GM18870 (cell line): ENCODE measurements around the gene TMEM86A.
A peak's percentile ranks its signal among the peaks of the same experiment; 100 is the strongest.

Source experiments
- ATAC-seq: cut with Tn5 transposase; IDR thresholded peaks from one replicate; pipeline ENCODE4 v1.9.1; 2021; ENCODE audit warnings: moderate library complexity; ENCODE audit not compliant: unreplicated experiment

TMEM86A gene

DNA sequence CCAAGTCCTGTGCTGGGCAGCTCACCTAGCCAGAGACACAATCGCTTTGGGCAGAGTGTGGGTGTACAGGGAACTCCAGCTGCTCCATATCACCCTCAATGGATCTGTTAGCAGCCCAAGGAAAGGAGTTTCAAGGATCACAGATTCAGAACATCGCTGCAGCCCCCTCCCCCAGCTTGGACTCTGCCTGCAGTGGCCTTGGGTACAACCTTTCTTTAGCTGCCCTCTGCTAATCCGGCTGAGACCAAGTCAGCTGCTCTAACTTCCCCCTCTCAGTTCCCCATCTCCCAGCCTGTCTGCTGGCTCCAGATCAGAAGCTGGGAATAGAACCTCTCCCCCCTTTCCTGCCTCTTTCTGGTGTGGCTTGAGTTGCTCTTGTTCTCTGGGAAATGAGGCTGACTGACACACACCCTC, 1.3 kb downstream of the TMEM86A start:
- ATAC-seq: no peak

DNA sequence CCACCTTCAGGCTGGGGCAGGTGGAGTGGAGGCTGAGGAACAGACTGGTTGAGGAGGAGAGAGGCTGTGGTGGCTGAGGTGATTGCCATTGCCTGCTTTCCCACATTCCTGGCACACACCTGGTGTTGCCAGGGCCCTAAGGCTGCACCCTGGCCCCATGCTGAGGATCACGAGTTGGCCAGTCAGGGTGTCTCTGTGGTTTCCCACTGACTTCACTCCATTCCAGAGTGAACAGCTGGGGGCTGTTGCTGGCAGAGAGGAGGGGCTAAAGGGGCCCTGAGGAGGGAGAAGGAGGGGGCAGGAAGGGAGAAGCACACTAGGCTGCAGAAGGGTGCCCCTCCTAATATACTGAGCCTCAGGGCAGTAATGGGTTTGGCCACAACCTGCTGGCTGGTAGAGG, 1.8 kb downstream of the TMEM86A start:
- ATAC-seq: no peak

DNA sequence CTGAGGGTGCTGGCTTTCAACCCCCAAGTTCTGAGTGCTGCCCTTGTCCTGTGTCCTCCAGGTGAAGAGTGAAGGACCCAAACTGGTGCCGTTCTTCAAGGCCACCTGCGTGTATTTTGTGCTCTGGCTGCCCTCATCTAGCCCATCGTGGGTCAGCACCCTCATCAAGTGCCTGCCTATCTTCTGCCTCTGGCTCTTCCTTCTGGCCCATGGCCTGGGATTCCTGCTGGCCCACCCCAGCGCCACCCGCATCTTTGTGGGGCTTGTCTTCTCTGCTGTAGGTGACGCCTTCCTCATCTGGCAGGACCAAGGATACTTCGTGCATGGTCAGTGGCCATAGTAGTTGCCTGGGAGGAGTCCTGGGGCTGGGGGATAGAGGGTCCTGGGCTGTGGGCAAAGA, 2.3 kb downstream of the TMEM86A start:
- no peak for ATAC-seq

DNA sequence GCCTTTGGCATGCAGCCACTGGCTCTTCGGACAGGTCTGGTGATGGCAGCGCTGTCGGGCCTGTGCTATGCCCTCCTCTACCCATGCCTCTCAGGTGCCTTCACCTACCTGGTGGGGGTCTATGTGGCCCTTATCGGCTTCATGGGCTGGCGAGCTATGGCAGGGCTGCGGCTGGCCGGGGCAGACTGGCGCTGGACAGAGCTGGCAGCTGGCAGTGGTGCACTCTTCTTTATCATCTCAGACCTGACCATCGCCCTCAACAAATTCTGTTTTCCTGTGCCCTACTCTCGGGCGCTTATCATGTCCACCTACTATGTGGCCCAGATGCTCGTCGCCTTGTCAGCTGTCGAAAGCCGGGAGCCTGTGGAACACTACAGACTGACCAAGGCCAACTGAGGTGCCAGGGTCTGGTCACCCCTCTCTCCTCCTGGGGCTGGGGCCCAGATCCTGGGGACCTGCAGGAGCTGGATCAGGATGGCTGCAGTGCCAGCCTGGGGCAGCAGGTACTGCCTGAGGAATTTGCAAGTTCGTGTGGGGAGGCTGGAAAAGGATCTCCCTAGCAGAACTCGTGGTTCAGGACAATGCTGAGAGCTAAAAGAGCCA, 3.1 kb downstream of the TMEM86A start:
- ATAC-seq: no peak

DNA sequence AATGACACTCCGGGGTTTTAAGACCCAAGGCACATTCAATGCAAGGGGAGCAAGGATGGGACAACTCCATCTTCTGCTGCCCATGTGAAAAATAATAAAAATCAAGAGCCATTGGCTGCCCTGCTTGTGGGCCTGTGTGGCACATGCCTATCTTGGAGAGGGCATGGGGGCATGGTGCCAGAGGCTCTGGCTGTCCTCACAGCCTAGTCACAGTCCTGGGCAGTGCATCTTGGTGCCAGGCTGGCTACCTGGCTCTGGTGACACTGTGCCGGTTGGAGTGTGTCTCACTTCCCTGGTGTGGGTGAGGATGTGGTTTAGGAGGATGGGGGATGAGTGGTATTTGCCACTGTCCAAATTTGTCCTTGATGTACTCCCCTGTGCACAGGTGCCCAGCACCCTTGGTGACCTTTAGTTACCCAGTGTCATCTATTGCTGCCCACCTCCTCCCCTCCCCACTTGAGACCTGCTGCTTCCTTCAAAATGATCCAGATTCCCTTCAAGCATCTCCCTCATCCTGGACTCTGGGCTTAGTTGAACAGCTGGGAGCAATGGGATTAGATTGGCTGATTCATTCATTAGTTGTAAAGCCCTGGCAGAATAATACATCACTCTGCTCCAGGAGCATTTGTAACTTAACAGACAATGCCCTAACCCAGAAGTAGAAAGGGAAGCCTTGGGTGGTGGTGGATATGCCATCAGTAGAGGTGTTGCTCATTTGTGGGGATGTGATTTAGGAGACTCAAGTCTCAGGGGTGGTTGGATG, 4.6 kb downstream of the TMEM86A start:
- ATAC-seq: no peak

DNA sequence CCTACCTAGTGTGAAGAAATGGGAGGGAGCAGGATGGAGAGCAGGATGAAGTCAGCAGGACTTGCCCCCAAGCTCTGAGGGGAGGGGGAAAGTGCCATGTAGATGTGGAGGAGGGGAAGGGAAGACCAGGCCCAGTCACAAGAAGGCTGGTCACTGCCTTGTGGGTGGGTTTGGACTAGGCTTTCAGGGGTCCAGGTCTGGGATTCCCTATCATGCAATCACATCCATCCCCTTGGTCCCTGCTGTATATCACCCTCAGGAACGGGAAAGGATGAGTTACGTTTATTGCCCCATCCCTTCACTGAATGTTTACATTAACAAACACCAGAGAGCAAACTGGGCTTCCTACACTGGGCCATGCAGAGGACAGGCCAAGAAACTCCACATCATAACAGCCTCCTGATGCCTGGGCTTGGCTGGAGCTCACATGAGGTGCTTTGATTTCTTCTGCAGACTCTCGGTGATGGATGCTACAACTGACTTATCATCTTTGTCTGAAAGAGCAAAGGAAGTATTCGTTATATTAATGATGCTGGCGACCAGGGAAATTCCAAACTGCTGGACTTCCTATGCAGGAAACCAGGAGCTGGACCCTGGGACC, 5.6 kb downstream of the TMEM86A start:
- ATAC-seq: no peak

DNA sequence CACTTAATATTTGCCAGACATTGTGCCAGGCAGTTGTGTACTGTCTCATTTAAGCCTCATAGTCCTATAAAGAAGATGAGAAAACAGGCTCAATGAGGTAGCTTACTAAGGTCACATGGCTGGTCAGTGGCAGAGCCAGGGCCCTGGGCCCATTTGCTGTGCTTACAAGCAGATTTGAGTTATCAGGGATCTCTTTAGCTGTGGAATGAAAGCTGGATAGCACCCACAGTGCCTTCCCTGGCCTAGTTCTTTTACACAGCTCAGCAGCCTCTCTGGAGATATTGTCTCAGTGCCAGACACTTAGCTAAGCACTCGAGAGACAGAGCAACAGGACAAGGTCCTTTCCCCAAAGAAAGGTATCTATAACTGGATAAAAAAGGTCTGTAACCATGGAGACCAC, 6.1 kb downstream of the TMEM86A start:
- ATAC-seq: no peak

DNA sequence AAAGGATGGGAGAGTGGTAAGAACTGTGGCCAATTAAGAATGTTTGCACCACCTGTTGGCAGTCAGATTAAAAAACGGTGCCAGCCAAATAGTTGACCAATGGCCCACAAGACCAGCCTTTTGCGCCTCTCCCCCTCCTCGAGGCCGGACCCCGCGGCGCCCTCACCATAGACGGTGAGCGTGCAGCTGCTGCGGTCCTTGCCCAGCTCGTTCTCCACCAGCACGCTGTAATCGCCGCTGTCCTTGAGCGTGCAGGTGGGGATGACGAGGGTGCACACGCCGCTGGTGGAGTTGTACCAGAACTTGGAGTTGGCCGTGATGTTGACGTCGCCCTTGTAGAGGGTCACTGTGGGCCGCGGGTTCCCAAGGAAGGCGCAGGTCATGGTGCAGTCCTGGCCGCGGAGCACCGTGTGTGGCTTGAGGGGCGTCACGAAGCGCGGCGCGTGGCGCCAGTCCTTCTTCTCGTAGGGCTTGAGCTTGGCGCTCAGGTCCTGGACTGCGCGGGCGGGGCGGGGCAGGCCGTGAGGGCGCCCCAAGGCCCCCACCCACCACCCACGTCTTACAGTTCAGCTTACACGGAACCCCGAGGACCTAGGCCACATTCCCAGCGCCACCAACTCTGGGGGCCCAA, 7.2 kb downstream of the TMEM86A start:
- no peak for ATAC-seq

DNA sequence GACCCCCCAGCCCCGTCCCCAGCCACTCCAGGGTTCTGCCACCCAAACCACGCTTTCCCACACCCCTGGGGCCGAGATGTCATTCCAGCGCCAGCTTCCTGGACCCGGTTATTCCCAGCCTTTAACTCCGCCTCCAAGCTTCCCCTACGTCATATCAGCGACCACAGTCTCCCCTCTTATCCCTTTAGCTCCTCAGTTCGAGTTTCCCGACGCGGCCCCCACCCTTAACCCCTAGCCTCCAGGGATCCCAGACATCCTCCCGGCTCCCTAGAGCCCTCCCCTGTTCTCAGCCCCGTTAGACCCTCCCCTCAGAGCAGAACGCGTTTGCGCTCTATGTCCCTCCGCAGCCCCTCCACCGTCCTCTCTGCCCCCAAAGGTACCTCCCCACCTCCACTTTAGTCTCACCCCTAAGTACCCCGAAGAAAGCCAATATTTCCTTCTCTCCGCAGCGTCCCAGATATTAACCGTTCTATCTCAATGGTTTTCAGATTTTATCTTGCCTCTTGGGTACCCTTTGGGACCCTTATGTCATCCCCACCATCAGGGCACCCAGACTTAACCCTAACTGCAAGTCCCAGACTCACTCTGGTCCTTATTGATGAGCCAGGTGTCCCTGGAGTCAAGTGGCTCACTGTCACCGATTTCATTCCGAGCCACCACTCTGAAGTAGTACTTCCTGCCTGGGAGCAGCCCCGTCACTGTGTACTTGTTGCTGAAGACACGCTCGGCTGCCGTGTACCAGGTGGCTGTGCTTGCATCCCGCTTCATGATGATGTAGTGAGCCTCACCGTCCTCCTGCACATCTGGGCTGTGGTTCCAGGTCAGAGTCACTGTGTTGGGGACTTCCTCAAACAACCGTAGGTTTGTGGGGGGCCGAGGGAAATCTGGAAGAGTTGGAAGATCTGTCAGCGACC, 8.0 kb downstream of the TMEM86A start:
- no peak for ATAC-seq

DNA sequence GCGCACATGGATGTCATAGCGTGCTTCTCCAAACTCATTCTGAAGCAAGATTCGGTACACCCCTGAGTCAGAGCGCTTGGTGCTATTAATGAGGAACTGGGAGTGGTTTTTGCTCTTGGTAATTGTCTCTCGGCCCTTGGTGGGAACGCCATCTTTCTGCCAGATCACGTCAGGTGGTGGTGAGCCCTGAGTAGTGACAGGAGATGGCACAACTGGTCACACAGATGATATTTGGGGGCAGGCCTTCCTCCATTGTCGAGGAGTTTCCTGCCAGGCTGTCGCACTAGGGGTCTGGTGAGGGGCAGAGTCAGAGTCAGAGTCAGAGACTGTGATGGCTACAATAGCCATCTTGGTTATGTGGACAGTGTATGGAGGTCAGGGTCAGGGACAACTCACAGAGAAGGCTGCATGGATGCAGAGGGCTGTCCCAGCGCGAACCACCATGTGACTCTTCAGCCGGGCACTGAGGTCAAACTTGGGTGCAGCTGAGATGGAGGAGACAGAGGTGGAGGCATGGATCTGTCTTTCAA, 9.3 kb downstream of the TMEM86A start:
- ATAC-seq: no peak

DNA sequence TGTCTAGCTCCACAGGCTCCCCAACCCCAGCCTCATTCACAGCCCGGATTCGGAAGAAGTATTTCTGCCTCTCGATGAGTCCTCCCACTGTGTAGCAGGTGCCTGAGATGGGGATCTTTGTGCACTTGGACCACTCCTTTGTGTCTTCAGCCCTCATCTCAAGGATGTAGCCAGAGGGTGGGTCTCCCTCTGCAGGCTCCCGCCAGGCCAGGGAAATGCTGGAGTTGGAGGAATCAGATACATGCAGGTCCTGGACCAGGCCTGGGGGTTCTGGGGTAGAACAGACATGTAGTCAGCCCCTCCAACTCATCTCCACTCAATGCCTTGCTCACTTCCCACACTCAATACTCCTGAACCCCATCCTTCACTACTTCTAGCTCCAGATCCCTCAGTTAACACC, 10.8 kb downstream of the TMEM86A start:
- no peak for ATAC-seq

DNA sequence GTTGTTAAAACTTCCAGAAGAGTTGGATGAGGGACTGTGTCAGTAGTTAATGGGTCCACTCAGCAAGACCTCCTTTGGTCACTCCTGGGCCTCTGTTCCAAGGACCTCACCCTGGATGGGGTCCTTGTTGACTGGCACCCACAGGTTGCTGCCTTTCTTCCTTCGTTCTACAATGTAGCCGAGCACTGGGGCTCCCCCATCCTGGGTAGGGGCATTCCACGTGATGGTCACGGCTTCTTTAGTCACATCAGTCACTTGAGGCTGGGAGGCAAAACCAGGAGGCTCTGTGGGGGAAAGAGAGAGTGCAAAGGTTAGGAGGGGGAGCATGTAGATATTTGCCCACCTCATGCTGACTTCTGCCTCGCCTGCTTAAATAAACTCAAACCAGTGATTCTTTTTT, 12.0 kb downstream of the TMEM86A start:
- ATAC-seq: no peak

DNA sequence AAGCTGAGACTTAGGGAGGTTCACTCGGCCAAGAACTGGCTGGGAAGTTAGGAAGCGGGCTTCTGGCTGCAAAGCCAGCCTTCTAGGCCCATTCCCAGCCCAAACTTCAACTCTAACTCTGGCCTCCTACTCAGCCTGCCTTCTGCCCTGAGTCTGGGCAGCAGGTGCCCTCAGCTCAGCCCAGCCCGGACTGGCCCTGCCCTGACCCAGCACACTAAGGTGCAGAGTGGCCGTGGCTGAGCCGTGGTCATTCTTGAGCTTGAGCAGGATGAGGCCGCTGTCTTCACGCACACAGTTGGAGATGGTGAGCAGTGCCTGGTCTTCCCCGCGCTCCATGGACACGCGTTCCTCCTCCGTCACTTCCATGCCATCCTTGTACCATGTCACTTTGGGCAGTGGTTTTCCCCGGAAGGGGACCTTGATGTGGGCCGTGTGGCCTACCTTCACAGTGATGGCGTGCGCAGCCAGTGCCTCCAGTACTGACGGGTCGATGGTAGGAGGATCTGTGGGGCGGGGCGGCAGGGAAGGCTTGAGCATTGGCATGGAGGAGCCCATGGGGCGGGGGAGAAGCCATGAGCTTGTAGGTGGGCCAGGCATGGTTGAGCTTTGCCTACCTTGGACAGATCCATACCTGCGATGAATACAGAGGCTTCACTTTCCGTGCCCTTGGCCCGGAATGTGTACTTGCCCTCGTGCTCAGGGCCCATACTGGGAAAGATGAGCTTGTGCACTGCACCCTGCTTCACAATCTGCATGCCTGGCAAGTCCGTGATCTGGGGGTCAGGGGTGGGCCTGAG, 15.3 kb downstream of the TMEM86A start:
- no peak for ATAC-seq

DNA sequence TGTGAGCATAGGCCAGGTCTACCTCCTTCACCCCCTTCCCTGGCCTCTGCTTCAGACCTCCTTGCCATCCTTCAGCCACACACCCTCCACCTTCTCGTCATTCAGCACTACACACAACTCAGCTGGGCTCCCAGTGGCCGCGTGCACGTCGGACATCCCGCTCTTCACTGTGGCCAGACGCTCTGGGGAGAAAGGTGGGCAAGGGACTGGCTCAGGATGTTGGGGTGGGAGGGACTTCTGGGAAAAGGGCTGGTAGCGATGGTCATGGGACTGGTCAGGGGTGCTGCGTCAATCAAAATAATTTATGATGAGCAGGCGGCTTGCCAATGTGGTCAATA, 15.8 kb downstream of the TMEM86A start:
- no peak for ATAC-seq

DNA sequence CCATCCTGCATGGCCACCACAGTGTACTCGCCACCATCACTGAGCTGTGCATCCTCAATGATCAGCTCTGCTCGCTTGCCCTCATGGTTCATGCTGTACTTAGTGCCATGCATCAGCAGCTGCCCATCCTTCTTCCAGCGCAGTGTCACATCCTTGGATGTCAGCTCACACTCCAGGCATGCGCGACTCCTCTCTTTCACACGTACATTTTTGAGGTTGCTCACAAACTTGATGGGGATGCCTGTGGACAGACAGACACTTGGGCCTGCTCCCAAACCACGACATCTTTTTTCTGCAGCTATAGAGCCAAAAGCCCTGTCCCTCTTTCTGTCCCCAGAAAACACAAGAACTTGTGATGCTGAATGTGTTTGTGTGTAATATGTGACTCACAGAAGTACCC, 16.9 kb downstream of the TMEM86A start:
- no peak for ATAC-seq

DNA sequence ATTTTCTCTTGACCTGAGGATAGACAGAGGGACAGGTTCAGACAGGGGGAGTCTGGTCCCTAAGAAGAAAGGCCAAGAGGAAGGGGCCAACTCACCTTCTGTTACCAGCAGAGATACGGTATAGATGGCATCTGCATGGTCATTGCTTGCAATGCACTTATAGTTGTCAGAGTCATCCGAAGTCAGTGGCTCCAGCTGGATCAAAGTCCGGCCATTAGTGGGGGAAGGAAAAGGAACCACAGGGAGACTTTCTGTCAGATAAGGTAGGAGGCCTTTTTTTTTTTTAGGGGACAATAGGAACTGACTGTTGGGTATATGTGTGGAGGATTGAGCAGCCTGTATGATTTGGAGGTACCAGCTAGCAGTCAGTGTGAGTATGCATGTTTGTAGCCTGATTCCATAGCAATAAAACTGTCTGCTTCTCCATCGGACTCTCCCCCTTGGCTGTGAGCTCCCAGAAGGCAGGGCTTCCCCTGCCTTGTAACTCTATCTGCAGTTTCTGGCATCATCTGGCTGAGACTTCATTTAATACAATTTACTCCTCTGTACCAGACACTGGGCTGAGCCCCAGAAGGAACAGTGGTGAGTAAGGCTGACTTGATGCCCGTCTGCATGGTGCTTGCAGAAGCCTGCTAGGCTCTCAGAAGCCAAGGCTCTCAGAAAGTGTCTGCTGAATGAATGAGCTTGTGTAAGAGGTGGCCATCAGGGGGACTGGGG, 21.7 kb downstream of the TMEM86A start:
- ATAC-seq: no peak

DNA sequence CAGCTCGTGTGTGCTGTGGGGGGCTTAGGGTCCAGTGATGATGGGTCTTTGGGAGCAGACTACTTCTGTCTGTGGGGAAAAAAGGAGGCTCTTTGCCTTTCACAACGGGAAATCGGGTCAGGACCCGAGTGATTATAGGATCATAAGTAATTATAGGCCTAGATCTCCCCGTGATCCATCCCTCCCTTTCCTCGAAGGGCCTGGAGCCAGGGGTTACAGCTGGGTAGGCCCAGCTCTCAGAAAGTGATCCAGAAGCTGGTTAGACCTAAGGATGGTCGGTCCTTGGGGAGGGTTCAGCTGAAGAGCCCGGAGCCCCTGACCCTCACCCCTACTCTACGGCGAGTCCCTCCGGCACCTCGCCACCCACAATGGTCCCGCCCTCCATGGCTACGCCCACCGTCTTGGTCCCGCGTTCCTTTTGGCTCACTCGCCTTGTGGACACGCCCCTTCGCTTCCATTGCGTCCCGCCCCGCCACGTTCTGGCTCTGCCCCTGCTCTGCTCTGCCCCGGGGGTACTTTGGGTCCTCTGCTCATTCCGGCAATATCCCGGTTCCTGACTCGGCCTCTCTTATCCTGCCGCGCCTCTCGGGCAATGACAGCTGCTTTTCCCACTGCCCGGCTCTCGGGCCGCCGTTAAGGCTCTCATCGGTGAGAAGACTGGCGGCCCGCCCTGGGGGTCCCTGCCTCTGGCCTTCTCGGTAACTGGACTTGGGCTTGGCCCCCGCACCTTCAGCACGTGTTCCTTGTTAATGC, 22.4 kb downstream of the TMEM86A start:
- peak; percentile 60 for ATAC-seq

DNA sequence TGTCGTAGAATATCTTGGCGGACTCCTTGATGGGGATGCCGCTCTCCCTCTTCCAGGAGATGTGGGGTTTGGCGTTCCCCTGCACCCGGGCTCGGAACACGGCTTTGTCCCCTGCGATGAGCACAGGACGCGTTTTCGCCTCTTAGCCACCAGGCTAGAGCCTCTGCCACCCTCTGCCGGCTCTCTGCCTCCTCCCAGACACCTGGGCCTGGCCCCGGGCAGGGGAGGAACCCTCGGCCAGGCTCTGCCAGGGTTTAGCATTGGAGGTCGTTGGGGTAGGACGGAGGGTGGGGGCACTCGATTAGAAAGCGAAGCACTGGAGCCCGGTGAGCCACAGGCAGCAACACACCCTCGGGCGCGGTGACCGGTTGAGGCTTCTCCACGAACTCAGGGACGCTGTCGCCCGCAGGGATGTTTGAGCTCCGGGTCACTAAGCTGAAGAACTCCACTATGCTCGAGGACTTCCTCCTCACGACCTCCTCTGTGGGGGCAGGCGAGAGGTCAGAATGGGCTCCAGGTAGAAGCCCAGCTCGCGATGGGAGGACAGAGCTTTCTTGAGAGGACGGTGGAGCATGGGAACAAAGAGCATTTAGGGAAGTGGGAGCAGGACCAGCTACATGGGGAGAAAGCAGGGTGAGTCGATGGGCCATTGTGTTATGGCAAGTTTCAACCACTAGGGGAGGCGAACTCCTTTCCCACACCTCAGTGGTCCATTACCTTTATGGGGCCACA, 23.1 kb downstream of the TMEM86A start:
- ATAC-seq: peak; percentile 79
